GM12873 (cell line): ENCODE measurements around the gene SCLY.

Experiments
- TF ChIP-seq, protein P1 (sequence below): IDR thresholded peaks from 2 replicates; pipeline ENCODE4 v1.5.1; 2012; ENCODE audit warnings: low read depth, mild to moderate bottlenecking, moderate library complexity, low read length, control low read depth; ENCODE audit not compliant: insufficient read depth; ENCODE audit errors: missing control alignments

The SCLY gene

GRCh38 chr2:238066218-238066617 lies 5.4 kb downstream of the SCLY start:
- TF ChIP-seq, protein P1, sequence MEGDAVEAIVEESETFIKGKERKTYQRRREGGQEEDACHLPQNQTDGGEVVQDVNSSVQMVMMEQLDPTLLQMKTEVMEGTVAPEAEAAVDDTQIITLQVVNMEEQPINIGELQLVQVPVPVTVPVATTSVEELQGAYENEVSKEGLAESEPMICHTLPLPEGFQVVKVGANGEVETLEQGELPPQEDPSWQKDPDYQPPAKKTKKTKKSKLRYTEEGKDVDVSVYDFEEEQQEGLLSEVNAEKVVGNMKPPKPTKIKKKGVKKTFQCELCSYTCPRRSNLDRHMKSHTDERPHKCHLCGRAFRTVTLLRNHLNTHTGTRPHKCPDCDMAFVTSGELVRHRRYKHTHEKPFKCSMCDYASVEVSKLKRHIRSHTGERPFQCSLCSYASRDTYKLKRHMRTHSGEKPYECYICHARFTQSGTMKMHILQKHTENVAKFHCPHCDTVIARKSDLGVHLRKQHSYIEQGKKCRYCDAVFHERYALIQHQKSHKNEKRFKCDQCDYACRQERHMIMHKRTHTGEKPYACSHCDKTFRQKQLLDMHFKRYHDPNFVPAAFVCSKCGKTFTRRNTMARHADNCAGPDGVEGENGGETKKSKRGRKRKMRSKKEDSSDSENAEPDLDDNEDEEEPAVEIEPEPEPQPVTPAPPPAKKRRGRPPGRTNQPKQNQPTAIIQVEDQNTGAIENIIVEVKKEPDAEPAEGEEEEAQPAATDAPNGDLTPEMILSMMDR, result no peak

GRCh38 chr2:238067939-238068338 lies 7.1 kb downstream of the SCLY start:
- TF ChIP-seq, protein P1, result no peak

DNA sequence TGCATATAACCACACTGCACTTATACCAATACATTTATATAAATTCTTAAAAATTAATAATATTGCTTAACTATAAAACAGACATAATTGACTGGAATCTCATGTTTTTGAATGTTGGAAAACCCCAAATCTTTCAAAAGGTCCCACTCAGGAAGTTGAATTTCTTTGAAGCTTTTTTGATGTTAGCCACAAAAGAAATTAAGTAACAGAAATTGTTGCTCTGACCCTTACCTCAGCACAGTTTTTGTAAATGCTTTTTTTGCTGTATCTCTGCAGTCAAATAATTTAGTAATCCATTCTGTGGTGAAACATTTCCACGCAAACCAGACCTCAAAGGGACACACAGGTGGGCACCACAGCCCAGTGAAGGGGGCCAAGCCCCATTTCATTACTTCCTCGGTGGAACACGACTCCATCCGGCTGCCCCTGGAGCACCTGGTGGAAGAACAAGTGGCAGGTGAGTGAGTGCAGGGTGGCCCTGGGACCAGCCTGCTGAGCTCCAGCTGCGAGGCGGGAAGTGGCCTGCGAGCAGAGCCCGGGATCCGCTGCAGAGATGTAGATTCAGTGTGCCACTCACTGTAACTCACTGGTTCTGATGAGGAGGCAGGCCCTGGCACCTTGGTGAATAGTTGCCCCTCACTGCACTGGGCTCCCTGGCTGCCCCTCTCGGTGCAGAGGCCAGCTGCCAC lies 8.4 kb downstream of the SCLY start:
- TF ChIP-seq, protein P1, result no peak

DNA sequence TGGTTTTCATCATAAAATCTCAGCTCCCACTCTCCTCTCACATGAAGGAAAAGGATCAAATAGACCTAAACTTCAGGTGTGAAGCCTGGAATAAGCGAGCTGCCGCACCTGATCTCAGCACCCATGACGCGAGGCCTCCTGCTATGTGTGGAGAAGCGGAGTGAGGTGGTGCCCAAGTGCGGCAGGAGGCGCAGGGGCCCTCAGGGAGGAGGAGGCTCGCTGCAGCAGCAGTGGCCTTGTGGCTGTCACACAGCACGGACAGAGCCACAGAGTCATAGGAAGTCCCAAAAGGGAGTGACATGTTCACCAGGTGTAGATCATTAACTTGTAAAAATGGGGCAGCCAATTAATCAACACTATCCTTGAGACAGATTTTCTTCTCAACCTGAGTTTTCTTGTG lies 9.1 kb downstream of the SCLY start:
- TF ChIP-seq, protein P1, result no peak

- TF ChIP-seq, protein P1, result no peak
Measured at GRCh38 chr2:238075397-238075796, 14.6 kb downstream of the SCLY start.

DNA sequence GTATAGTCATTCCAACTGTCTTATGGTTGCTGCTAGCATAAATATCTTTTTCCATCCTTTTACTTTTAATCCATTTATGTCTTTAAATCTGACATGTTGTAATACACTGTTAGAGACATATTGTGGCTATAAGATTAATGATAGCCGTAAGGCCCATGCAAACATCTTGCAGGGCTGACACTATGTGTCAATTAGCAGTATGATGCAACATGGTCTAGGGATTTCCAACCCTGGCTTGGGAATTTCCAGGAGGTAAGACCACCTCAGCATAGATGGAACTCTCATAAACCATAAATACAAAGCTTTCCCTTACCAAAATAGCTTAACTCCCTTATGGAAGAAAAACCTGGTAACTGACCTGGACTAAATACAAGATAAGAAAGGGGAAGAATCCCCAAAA lies 16.5 kb downstream of the SCLY start:
- TF ChIP-seq, protein P1, result no peak

DNA sequence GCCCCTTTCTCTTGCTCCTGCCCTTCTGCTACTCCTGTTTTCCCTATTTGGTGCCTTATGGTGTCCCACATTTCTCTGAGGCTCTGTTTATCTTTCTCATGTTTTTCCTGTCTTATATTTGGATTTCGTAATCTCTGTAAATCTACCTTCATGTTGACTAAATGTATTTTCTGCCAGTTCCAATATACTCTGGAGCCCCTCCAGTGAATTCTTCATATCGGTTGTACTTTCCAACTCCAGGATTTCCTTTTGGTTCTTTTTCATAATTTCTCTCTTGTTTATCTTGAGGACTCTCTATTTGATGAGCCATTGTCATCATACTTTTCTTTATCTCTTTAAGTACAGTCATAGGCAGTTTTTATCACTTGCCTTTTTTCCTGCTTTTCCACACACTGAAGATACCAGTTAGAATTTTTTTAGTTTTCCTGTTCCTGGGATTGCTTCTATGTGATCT lies 19.1 kb downstream of the SCLY start:
- TF ChIP-seq, protein P1, result no peak
